ENCODE results near the gene ZSWIM7. TPM values are rescaled to one million over a fixed set of nuclear protein-coding genes. Genes with fewer than 3 reads are reported as not detected.
A peak's percentile ranks its signal among the peaks of the same experiment; 100 is the strongest.

The ZSWIM7 gene
- 19.5 TPM for total RNA-seq
- long read RNA-seq, transcript ZSWIM7-201 (5 exons, 2,008 nt), result major isoform, 14 of 34 reads
- long read RNA-seq, partial matches to known transcripts, result 1 of 34 reads
- long read RNA-seq, other reads (novel, unspliced or antisense), result 11 of 34 reads

- DNase-seq, result peak; percentile 99
- intact Hi-C loops (cut with micrococcal nuclease), result loop anchor here (5.0 kb wide), 1 partner anchor 172 kb away; no protein-coding TSS in a partner anchor
- ATAC-seq, result peak; percentile 97
These were observed at the start of gene ZSWIM7, which contains the start of gene TTC19 for GRCh38 chr17:15999141-15999973. Gene ZSWIM7, minus strand, starts transcription at chr17:15999704. Its CDS starts 110 bp downstream, at chr17:15999594. Gene TTC19, plus strand, starts transcription at chr17:15999824. Its CDS starts 25 bp downstream, at chr17:15999849.

- DNase-seq (no peak), ATAC-seq (no peak)
- intact Hi-C loops (cut with micrococcal nuclease), result no loop called here
These were observed 49.4 kb upstream of the ZSWIM7 start for GRCh38 chr17:16048811-16049449.

GRCh38 chr17:16046966-16047365 lies 47.5 kb upstream of the ZSWIM7 start:
- intact Hi-C loops (cut with micrococcal nuclease), result no loop called here
- no peak for ATAC-seq

GRCh38 chr17:16044487-16044886 lies 45.0 kb upstream of the ZSWIM7 start:
- no peak for ATAC-seq
- intact Hi-C loops (cut with micrococcal nuclease), result no loop called here
- no peak for DNase-seq

More at GRCh38 chr17:16046966-16047365, 47.5 kb upstream of the ZSWIM7 start:
- DNase-seq, result no peak

- intact Hi-C loops (cut with micrococcal nuclease), result no loop called here
- DNase-seq (no peak), ATAC-seq (no peak)
These were observed 41.3 kb upstream of the ZSWIM7 start for GRCh38 chr17:16040710-16041251.

- intact Hi-C loops (cut with micrococcal nuclease), result no loop called here
These were observed 38.1 kb upstream of the ZSWIM7 start for GRCh38 chr17:16037636-16038035.

GRCh38 chr17:16036261-16036660 lies 36.8 kb upstream of the ZSWIM7 start:
- ATAC-seq (no peak), DNase-seq (no peak)
- intact Hi-C loops (cut with micrococcal nuclease), result no loop called here

More at GRCh38 chr17:16037636-16038035, 38.1 kb upstream of the ZSWIM7 start:
- no peak for DNase-seq
- no peak for ATAC-seq

GRCh38 chr17:16033729-16034349 lies 34.3 kb upstream of the ZSWIM7 start:
- DNase-seq, result no peak
- no peak for ATAC-seq
- intact Hi-C loops (cut with micrococcal nuclease), result no loop called here

GRCh38 chr17:16027708-16028584 lies 28.4 kb upstream of the ZSWIM7 start:
- no peak for DNase-seq
- intact Hi-C loops (cut with micrococcal nuclease), result no loop called here
- ATAC-seq, result peak; percentile 69

GRCh38 chr17:16026895-16027294 lies 27.4 kb upstream of the ZSWIM7 start:
- DNase-seq (no peak), ATAC-seq (no peak)
- intact Hi-C loops (cut with micrococcal nuclease), result no loop called here

GRCh38 chr17:16025202-16025601 lies 25.7 kb upstream of the ZSWIM7 start:
- intact Hi-C loops (cut with micrococcal nuclease), result no loop called here
- DNase-seq (no peak), ATAC-seq (no peak)

- ATAC-seq (no peak), DNase-seq (no peak)
- intact Hi-C loops (cut with micrococcal nuclease), result no loop called here
These were observed 24.4 kb upstream of the ZSWIM7 start for GRCh38 chr17:16023881-16024280.

GRCh38 chr17:16019347-16019746 lies 19.8 kb upstream of the ZSWIM7 start:
- no peak for DNase-seq
- intact Hi-C loops (cut with micrococcal nuclease), result no loop called here
- ATAC-seq, result peak; percentile 57

- intact Hi-C loops (cut with micrococcal nuclease), result no loop called here
- DNase-seq (no peak), ATAC-seq (peak; percentile 62)
These were observed 14.5 kb upstream of the ZSWIM7 start for GRCh38 chr17:16013943-16014407.

- intact Hi-C loops (cut with micrococcal nuclease), result no loop called here
- DNase-seq, result no peak
- no peak for ATAC-seq
These were observed 7.9 kb upstream of the ZSWIM7 start for GRCh38 chr17:16007439-16007838.

- intact Hi-C loops (cut with micrococcal nuclease), result no loop called here
- ATAC-seq (no peak), DNase-seq (no peak)
These were observed 6.1 kb upstream of the ZSWIM7 start for GRCh38 chr17:16005636-16006035.

- DNase-seq (no peak), ATAC-seq (no peak)
These were observed 4.3 kb upstream of the ZSWIM7 start for GRCh38 chr17:16003841-16004240.

GRCh38 chr17:16002708-16003260 lies 3.3 kb upstream of the ZSWIM7 start:
- intact Hi-C loops (cut with micrococcal nuclease), result no loop called here
- ATAC-seq (no peak), DNase-seq (no peak)

More at GRCh38 chr17:16003841-16004240, 4.3 kb upstream of the ZSWIM7 start:
- intact Hi-C loops (cut with micrococcal nuclease), result no loop called here
